ENCODE measurements around the gene PHF23.

PHF23 gene

GRCh38 chr17:7220593-7221277, 18.5 kb downstream of the PHF23 start:
- no peak for DNase-seq

DNA sequence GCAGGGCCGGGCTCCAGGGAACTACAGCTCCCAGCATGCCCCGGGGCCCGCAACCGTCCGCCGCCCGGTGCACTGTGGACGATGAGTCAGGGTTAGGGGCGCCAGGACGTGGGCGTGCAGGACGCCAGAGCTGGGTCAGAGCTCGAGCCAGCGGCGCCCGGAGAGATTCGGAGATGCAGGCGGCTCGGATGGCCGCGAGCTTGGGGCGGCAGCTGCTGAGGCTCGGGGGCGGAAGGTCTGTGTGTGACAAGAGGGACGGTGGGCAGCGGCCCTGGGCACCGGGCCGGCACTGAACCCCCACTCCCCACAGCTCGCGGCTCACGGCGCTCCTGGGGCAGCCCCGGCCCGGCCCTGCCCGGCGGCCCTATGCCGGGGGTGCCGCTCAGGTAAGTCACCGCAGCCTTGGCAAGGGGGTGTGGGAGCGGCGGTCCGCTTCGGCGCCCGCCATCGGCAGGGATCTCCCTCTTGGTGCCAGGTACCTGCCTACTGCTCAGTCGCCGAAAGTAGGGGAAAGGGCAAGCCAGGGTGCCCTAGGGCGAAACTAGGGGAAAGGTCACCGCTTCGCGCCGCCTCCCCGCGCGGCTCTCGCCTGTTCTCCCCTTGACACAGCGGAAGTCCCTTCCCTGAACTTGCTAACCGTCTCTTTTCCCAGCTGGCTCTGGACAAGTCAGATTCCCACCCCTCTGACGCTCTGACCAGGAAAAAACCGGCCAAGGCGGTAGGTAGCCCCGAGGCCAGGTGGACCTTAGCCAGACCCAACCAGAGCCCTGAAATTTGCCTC, 19.3 kb downstream of the PHF23 start, which contains the start of the genes ACADVL and DLG4:
Gene ACADVL (plus strand): TSS at position 127 of the 781 bp plus-strand sequence. CDS start 47 bp downstream, at position 174.
Gene DLG4 (minus strand): TSS at position 25 of the 781 bp plus-strand sequence.
- DNase-seq = peak; percentile 87

DNA sequence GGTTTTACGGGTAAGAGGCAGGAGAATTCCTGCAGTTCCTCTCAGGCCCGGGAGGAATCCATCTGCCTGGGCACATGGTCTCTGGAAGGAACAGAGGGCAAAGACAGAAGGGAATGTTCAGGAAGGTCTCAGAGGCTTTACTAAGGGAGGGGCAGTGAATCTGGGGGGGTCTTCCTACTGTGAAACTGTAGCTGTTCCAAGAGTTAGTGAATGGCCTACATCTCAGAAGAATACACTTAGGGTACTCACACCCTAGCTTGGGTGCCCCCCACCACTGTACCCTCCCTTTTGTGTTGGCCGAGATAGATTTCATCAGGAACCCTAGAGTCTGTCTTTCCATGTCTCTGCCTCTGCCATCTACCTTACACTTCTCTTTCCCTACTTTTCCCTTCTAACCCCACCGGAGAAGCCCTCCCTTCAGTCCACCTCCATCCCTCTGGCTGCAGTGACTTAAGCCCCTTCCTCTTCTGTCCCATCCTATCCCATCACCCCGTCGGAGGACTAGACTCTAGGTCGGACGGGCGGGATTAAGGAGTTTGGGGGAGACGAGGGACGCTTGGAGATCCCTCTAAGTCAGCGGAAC, 19.9 kb downstream of the PHF23 start:
- DNase-seq = no peak

DNA sequence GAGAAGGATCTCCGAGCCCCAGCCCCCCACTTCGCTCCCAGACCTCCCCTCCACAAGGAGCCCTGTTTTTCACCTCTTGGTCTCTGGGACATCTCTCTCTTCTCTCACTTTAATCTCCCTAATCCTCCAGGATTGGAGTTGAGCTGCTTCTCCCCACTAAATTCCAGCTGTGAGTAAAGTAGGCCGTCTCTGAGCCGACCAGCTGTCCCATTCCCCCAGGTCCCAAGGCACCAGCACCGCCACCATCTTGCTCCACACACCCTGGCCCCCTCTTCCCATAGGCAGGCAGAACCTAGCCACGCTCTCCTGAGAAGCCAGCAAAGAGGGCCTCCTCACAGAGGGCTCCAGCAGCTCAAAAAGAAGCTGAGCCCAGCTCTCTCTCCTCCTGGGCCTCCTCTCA, 20.5 kb downstream of the PHF23 start:
- no peak for DNase-seq

- DNase-seq = no peak
These were observed 21.1 kb downstream of the PHF23 start for GRCh38 chr17:7218166-7218565.

GRCh38 chr17:7217113-7217987, 21.9 kb downstream of the PHF23 start:
- DNase-seq = peak; percentile 67

- no peak for DNase-seq
These were observed 22.8 kb downstream of the PHF23 start for GRCh38 chr17:7216242-7217112.

- DNase-seq = no peak
These were observed 23.5 kb downstream of the PHF23 start for GRCh38 chr17:7215652-7216180.

DNA sequence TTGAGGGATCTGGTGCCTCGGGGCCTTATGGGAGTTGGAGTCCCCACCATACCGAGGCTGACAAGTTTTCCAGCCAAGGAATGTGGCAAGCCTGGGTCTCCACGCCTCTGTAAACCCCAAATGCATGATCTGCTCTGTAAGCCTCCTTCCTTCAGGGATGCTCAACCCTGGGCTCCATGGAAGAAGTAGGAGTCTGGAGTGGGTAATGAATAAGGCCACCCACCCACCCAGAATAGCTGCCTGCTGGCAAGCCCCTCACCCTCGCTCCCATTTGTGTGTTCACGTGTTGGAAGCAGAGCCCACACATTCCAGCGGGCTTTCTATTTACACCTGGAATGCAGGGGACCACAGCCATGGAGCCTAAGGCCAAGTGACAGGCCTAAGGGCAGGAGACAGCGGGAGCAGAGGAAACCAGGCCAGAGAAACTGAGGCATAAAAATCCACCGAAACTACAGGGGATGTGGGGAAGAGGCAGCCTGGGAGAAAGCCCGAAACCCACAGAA, 24.1 kb downstream of the PHF23 start:
- DNase-seq = no peak

- peak; percentile 84 for DNase-seq
These were observed 24.7 kb downstream of the PHF23 start for GRCh38 chr17:7214300-7215135.

- DNase-seq = peak; percentile 94
These were observed 25.4 kb downstream of the PHF23 start for GRCh38 chr17:7213895-7214299.

- DNase-seq = no peak
These were observed 27.6 kb downstream of the PHF23 start for GRCh38 chr17:7211491-7212273.

DNA sequence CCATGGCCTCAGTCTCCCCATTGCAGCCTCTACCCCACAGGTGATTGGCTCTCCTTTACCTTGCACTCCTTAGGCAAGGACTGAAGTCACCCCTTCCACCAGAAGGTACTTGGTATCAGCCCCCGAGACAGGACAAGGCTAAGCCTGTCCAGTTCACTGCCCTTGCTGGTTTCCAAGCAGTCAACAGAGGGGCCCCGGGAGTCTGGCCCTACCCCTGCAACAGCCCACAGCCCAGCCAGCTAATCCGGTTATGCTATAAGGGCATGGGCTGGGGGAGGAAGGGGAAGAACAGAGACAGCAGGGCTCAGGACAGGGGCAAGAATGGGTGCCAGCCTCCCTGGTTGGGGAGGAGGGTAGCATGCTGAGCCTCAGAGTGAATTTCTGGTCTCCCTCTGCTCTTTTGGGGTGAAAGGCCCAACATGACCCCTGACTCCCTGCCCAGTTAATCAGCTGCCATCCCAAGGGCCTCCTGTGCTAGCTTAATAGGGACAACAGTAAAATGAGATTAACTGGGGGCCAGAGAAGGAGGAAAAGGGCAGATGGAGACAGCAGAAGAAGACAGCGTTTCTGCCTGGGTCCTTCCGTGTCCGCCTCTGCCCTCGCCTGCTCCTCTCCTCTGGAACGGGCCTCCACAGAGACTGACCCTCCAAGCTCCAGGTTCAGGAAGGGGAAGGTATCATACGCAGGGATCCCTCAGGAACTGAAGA, 30.4 kb downstream of the PHF23 start:
- no peak for DNase-seq

- no peak for DNase-seq
These were observed 31.2 kb downstream of the PHF23 start for GRCh38 chr17:7208027-7208571.

GRCh38 chr17:7207120-7208001, 31.9 kb downstream of the PHF23 start:
- peak; percentile 61 for DNase-seq

DNA sequence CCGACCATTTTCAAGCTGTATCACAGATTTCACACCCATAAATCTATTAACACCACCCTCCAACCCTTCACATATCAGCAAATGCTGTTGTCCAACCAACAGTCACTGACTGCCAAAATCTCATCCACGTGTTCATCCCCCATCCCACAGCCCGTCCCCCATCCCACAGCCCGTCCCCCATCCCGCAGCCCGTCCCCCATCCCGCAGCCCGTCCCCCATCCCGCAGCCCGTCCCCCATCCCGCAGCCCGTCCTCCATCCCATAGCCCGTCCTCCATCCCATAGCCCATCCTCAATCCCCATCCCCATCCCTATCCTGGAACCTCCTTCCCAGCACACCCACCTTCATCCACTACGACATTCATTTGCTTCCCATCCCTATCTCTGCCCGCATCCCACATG, 33.7 kb downstream of the PHF23 start:
- DNase-seq = no peak
